Uterus (tissue), 4 donors: ENCODE results near the gene UHRF2. TPM values are rescaled to one million over a fixed set of nuclear protein-coding genes. Genes with fewer than 3 reads are reported as not detected.
A peak's percentile ranks its signal among the peaks of the same experiment; 100 is the strongest.

Experiments
- DNase-seq, 2 donors: peaks; one replicate each; pipeline ENCODE4 v3.0.0-alpha.2; 2019 to 2020
- H3K27ac ChIP-seq, 2 donors: fragments of 200-600 bp; sonication (generic); 1 replicate in 1 of 2; 2 replicates in 1 of 2; pipeline ENCODE4 v1.5.1; 2016 to 2018
- H3K27me3 ChIP-seq, 2 donors: fragments of 200-600 bp; sonication (generic); one replicate each; pipeline ENCODE4 v1.5.1; 2018 to 2019; ENCODE audit warnings: control low read depth in 1 of 2
- H3K36me3 ChIP-seq, 2 donors: fragments of 200-600 bp; sonication (generic); one replicate each; pipeline ENCODE4 v1.5.1; 2019; ENCODE audit warnings: control low read depth in 1 of 2
- H3K4me1 ChIP-seq, 2 donors: fragments of 200-600 bp; sonication (generic); one replicate each; pipeline ENCODE4 v1.5.1; 2018 to 2019; ENCODE audit warnings: control low read depth in 1 of 2
- H3K4me3 ChIP-seq, 2 donors: fragments of 200-600 bp; sonication (generic); 1 replicate in 1 of 2; 2 replicates in 1 of 2; pipeline ENCODE4 v1.5.1; 2018 to 2019; ENCODE audit warnings: mild to moderate bottlenecking in 1 of 2
- H3K9me3 ChIP-seq, 2 donors: fragments of 200-600 bp; sonication (generic); one replicate each; pipeline ENCODE4 v1.5.1; 2019; ENCODE audit warnings: control low read depth in 1 of 2
- CTCF ChIP-seq, 4 experiments: fragments of 200-600 bp in 2 of 4; fragments of 450-650 bp in 2 of 4; sonication (generic) in 2 of 4; IDR thresholded peaks; one replicate each; pipeline ENCODE4 v1.5.1; 2016 to 2019; ENCODE audit warnings: antibody characterized with exemption in 4 of 4, mild to moderate bottlenecking in 2 of 4, moderate library complexity in 1 of 4
- POLR2A ChIP-seq, 2 donors: fragments of 450-650 bp; IDR thresholded peaks; one replicate each; pipeline ENCODE4 v1.6.1; 2016; ENCODE audit warnings: antibody characterized with exemption in 2 of 2, mild to moderate bottlenecking in 1 of 2, moderate library complexity in 1 of 2
- intact Hi-C: fragments of 100-400 bp; cut with DNase I; formaldehyde crosslinking; loops from one replicate; pipeline ENCODE4 v1.15.1; 2023; ENCODE audit warnings: low total_unique reads
- total RNA-seq, 4 donors: library from RNA; depleted of rRNA in 3 of 4; stranded (reverse); fragments of >200 nt in 3 of 4; gene quantifications; one replicate each; pipeline versions ENCODE4 v1.1.0 to v1.2.4, GENCODE V29; 2014 to 2023
- donor health status: DM: yes; HTN: yes; CAD: no.

The UHRF2 gene
- total RNA-seq, 4 donors from 2014 or later: 40.7 to 107 (median 63.1) TPM

DNA sequence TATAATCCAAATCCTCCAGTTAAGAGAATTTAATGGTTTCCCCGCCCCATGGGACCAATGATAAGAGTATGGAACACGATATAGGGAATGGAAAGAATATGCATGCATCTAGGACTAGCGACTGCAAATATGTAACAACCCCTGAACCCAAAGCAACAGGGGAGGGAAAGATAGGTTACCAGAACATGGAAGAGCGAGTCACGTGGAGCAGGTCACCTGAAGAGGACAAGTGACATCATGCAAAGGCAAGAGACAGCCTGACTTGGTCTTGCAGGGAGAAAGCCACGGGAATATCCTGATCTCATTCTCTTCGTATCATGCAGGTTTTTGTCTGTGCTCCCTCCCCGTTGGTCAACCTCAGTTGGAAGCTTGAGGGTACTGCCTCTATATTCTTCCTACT lies 4.7 kb upstream of the UHRF2 start:
- Histone ChIP-seq H3K27ac (no peak overlapping the region), H3K27me3 (no peaks in the 10 kb centered on the region), H3K4me1 (no peaks in the 10 kb centered on the region), H3K36me3 (no peaks in the 10 kb centered on the region), H3K9me3 (no peaks in the 10 kb centered on the region), H3K4me3 (no peak overlapping the region)
- DNase-seq: no peak
- intact Hi-C loops: no loop called here
- TF ChIP-seq POLR2A (IDR thresholded peaks at IDR 0.05): no peak
- TF ChIP-seq CTCF (IDR thresholded peaks at IDR 0.05): no peak

GRCh38 chr9:6409811-6410210 lies 3.2 kb upstream of the UHRF2 start:
- Histone ChIP-seq H3K9me3 (no peaks in the 10 kb centered on the region), H3K4me1 (no peaks in the 10 kb centered on the region), H3K36me3 (no peaks in the 10 kb centered on the region), H3K4me3 (no peak overlapping the region), H3K27ac (no peak overlapping the region), H3K27me3 (no peaks in the 10 kb centered on the region)
- no peak for DNase-seq
- TF ChIP-seq CTCF (IDR thresholded peaks at IDR 0.05): no peak
- TF ChIP-seq POLR2A (IDR thresholded peaks at IDR 0.05): no peak
- intact Hi-C loops: no loop called here

DNA sequence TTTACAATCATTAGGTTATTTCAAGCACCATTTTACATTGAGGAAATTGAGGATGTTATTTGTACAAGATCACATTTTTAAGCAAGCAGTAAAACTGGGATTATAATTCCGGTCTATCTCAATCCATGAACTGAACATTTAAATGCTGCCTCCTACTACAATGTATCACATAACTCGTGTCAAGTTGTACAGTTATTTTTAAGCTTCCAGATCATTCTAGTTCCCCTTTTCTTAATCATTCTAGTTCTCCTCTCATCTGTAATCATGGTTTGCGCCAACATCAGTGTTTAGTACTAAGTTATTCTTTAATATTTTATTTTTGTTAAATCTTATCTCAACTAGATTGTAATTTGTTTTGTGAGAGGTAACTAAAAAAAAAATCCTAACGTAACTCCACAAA lies 2.4 kb upstream of the UHRF2 start:
- no peak overlapping the region for H3K27ac ChIP-seq
- H3K4me3 ChIP-seq: no peak overlapping the region
- no peaks in the 10 kb centered on the region for H3K36me3 ChIP-seq
- no peaks in the 10 kb centered on the region for H3K4me1 ChIP-seq
- intact Hi-C loops: no loop called here
- no peak for DNase-seq
- TF ChIP-seq POLR2A (IDR thresholded peaks at IDR 0.05) (no peak), CTCF (IDR thresholded peaks at IDR 0.05) (no peak)
- H3K9me3 ChIP-seq: no peaks in the 10 kb centered on the region
- no peaks in the 10 kb centered on the region for H3K27me3 ChIP-seq

DNA sequence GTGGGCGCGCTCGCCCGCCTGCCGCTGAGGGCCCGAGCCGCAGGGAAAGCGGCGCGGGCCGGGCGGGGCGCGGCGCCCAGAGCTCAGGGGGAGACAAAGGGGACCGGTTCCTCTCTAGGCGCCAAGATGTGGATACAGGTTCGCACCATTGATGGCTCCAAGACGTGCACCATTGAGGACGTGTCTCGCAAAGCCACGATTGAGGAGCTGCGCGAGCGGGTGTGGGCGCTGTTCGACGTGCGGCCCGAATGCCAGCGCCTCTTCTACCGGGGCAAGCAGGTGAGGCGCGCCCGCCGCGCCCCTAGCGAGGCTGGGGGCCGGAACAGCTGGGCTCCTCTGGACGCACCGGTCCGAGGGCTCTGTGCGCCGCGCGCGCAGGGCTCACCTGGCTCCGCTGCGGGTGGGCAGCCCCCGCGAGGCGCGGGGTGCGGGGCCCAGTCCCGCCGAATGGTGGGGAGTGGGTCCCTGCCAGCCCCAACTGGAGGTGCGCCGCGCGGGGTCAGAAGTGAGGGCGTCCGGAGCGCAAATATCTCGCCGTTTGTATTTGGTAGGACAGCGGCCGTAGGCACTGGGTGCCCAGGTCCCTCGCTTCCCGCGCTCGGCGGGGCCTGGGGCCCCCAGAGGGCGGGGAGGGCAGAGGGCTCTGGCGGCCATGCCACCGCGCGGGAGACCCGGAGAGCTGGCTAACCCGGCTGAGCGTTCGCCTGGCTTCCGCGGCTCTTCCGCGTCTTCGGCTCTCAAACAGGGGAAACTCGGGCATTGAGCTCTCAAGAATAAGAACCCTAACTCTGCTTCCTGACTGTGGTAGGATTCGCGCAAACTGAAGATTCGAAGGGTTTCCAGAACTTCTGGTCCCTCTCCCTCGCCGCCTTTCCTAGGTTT lies 607 bp downstream of the UHRF2 start:
- H3K4me3 ChIP-seq: peak overlapping the region; percentile 64 to 77
- peak in 1 of 2 donors; percentile 31 for DNase-seq
- peak overlapping the region; percentile 90 to 91 for H3K27ac ChIP-seq
- H3K27me3 ChIP-seq: no peaks in the 10 kb centered on the region
- intact Hi-C loops: no loop called here
- no peaks in the 10 kb centered on the region for H3K4me1 ChIP-seq
- no peaks in the 10 kb centered on the region for H3K36me3 ChIP-seq
- H3K9me3 ChIP-seq: no peaks in the 10 kb centered on the region
- TF ChIP-seq POLR2A (IDR thresholded peaks at IDR 0.05) (no peak), CTCF (IDR thresholded peaks at IDR 0.05) (no peak)

DNA sequence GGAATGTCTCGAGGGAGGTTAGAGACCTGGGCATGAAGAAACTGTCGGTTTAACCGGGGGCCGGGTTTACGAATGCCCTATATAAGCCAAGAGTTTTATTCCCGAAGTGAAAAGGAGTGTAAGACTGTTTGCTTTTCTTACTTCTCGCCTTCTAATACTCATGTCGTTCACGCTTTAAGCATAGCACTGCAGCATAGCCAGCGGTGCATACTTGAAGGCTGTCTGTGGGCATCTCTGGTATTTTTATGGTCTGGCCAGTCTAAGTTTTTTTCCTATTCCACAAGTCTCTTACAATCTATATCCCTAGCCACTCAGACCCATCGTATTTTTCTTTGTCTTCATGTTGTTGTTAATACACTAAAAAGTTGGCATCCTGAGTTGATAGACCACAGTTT lies 1.2 kb downstream of the UHRF2 start:
- intact Hi-C loops: no loop called here
- no peak for DNase-seq
- H3K9me3 ChIP-seq: no peaks in the 10 kb centered on the region
- H3K4me3 ChIP-seq: peak overlapping the region; percentile 64 to 77
- H3K27me3 ChIP-seq: no peaks in the 10 kb centered on the region
- H3K4me1 ChIP-seq: no peaks in the 10 kb centered on the region
- TF ChIP-seq POLR2A (IDR thresholded peaks at IDR 0.05) (no peak), CTCF (IDR thresholded peaks at IDR 0.05) (no peak)
- peak overlapping the region; percentile 90 to 91 for H3K27ac ChIP-seq
- no peaks in the 10 kb centered on the region for H3K36me3 ChIP-seq
